Measurements from ENCODE around the gene TAOK2.
"Not testable (repeated sequence)": the region's sequence is repeated elsewhere in the genome, so short reads cannot be mapped to it uniquely, and the experiment has no call there.

Gene TAOK2

GRCh38 chr16:29959293-29959692 is 14.4 kb upstream of the TAOK2 start:
- no peak overlapping the region for H3K27ac Mint-ChIP-seq
- H3K4me3 Mint-ChIP-seq: no peak overlapping the region
- peaks cover 18% of the 10 kb centered on the region for H3K4me1 Mint-ChIP-seq (ENCODE audit: low read depth)
- no peaks in the 10 kb centered on the region for H3K27me3 Mint-ChIP-seq
- no peaks in the 10 kb centered on the region for H3K9me3 Mint-ChIP-seq (ENCODE audit: low read depth)
- no peaks in the 10 kb centered on the region for H3K36me3 Mint-ChIP-seq

GRCh38 chr16:29959821-29960220 is 13.8 kb upstream of the TAOK2 start:
- not testable (repeated sequence) for H3K9me3 Mint-ChIP-seq (ENCODE audit: low read depth); H3K4me3 Mint-ChIP-seq; H3K36me3 Mint-ChIP-seq; H3K27me3 Mint-ChIP-seq; H3K27ac Mint-ChIP-seq
- H3K4me1 Mint-ChIP-seq (ENCODE audit: low read depth): peaks cover 18% of the 10 kb centered on the region

GRCh38 chr16:29961127-29961478 is 12.6 kb upstream of the TAOK2 start:
- Mint-ChIP-seq H3K27ac (peak overlapping the region; percentile 86), H3K9me3 (ENCODE audit: low read depth) (no peaks in the 10 kb centered on the region), H3K27me3 (no peaks in the 10 kb centered on the region), H3K36me3 (no peaks in the 10 kb centered on the region), H3K4me1 (ENCODE audit: low read depth) (peaks cover 18% of the 10 kb centered on the region), H3K4me3 (peak overlapping the region; percentile 91)

- H3K9me3 Mint-ChIP-seq (ENCODE audit: low read depth): no peaks in the 10 kb centered on the region
- no peaks in the 10 kb centered on the region for H3K27me3 Mint-ChIP-seq
- peaks cover 18% of the 10 kb centered on the region for H3K4me1 Mint-ChIP-seq (ENCODE audit: low read depth)
- peak within 1 kb of the TSS; percentile 86 for H3K27ac Mint-ChIP-seq
- H3K4me3 Mint-ChIP-seq: peak within 1 kb of the TSS; percentile 91
- H3K36me3 Mint-ChIP-seq: no peaks in the 10 kb centered on the region
Observed at GRCh38 chr16:29961479-29962343, 12.0 kb upstream of the TAOK2 start, which contains the start of gene TMEM219. Gene TMEM219 (plus strand): TSS chr16:29962079. CDS start chr16:29963144, 1,065 bp downstream.

- Mint-ChIP-seq H3K9me3 (ENCODE audit: low read depth) (no peaks in the 10 kb centered on the region), H3K27ac (peak overlapping the region; percentile 81), H3K4me3 (peak overlapping the region; percentile 91), H3K27me3 (no peaks in the 10 kb centered on the region), H3K4me1 (ENCODE audit: low read depth) (peaks cover 18% of the 10 kb centered on the region), H3K36me3 (no peaks in the 10 kb centered on the region)
Observed at GRCh38 chr16:29962344-29962994, 11.2 kb upstream of the TAOK2 start.

- peaks cover 18% of the 10 kb centered on the region for H3K4me1 Mint-ChIP-seq (ENCODE audit: low read depth)
- no peaks in the 10 kb centered on the region for H3K36me3 Mint-ChIP-seq
- H3K27ac Mint-ChIP-seq: peak overlapping the region; percentile 81
- H3K27me3 Mint-ChIP-seq: no peaks in the 10 kb centered on the region
- peak overlapping the region; percentile 91 for H3K4me3 Mint-ChIP-seq
- no peaks in the 10 kb centered on the region for H3K9me3 Mint-ChIP-seq (ENCODE audit: low read depth)
Observed at GRCh38 chr16:29963021-29963743, 10.5 kb upstream of the TAOK2 start.

GRCh38 chr16:29968205-29968604 is 5.5 kb upstream of the TAOK2 start:
- Mint-ChIP-seq H3K9me3 (ENCODE audit: low read depth) (no peaks in the 10 kb centered on the region), H3K27ac (peak overlapping the region; percentile 12)

GRCh38 chr16:29971304-29971703 is 2.4 kb upstream of the TAOK2 start:
- H3K27me3 Mint-ChIP-seq: no peaks in the 10 kb centered on the region
- no peak overlapping the region for H3K27ac Mint-ChIP-seq
- H3K9me3 Mint-ChIP-seq (ENCODE audit: low read depth): no peaks in the 10 kb centered on the region
- peaks cover 24% of the 10 kb centered on the region for H3K4me1 Mint-ChIP-seq (ENCODE audit: low read depth)
- H3K4me3 Mint-ChIP-seq: no peak overlapping the region
- no peaks in the 10 kb centered on the region for H3K36me3 Mint-ChIP-seq

More at GRCh38 chr16:29968205-29968604, 5.5 kb upstream of the TAOK2 start:
- Mint-ChIP-seq H3K4me1 (ENCODE audit: low read depth) (peaks cover 7% of the 10 kb centered on the region), H3K36me3 (no peaks in the 10 kb centered on the region), H3K27me3 (no peaks in the 10 kb centered on the region), H3K4me3 (no peak overlapping the region)

- Mint-ChIP-seq H3K36me3 (no peaks in the 10 kb centered on the region), H3K27ac (peak overlapping the region; percentile 86), H3K9me3 (ENCODE audit: low read depth) (no peaks in the 10 kb centered on the region), H3K27me3 (no peaks in the 10 kb centered on the region), H3K4me1 (ENCODE audit: low read depth) (peaks cover 33% of the 10 kb centered on the region), H3K4me3 (peak overlapping the region; percentile 38)
Observed at GRCh38 chr16:29972500-29972899, 1.2 kb upstream of the TAOK2 start.

- no peaks in the 10 kb centered on the region for H3K27me3 Mint-ChIP-seq
- no peaks in the 10 kb centered on the region for H3K36me3 Mint-ChIP-seq
- peaks cover 33% of the 10 kb centered on the region for H3K4me1 Mint-ChIP-seq (ENCODE audit: low read depth)
- H3K4me3 Mint-ChIP-seq: peak overlapping the region; percentile 94
- peak overlapping the region; percentile 86 for H3K27ac Mint-ChIP-seq
- no peaks in the 10 kb centered on the region for H3K9me3 Mint-ChIP-seq (ENCODE audit: low read depth)
Observed at GRCh38 chr16:29972992-29973383, 680 bp upstream of the TAOK2 start.

- H3K9me3 Mint-ChIP-seq (ENCODE audit: low read depth): no peaks in the 10 kb centered on the region
- H3K36me3 Mint-ChIP-seq: no peaks in the 10 kb centered on the region
- H3K4me1 Mint-ChIP-seq (ENCODE audit: low read depth): peaks cover 33% of the 10 kb centered on the region
- peak overlapping the region; percentile 94 for H3K4me3 Mint-ChIP-seq
- H3K27ac Mint-ChIP-seq: peak overlapping the region; percentile 76
- no peaks in the 10 kb centered on the region for H3K27me3 Mint-ChIP-seq
Observed at GRCh38 chr16:29974291-29975133, 844 bp downstream of the TAOK2 start.

- Mint-ChIP-seq H3K27ac (peak overlapping the region; percentile 76), H3K36me3 (no peaks in the 10 kb centered on the region), H3K9me3 (ENCODE audit: low read depth) (no peaks in the 10 kb centered on the region), H3K4me3 (peak overlapping the region; percentile 94), H3K4me1 (ENCODE audit: low read depth) (peaks cover 33% of the 10 kb centered on the region), H3K27me3 (no peaks in the 10 kb centered on the region)
Observed at GRCh38 chr16:29975134-29975538, 1.5 kb downstream of the TAOK2 start.

GRCh38 chr16:29975811-29976511 is 2.3 kb downstream of the TAOK2 start:
- Mint-ChIP-seq H3K27me3 (no peaks in the 10 kb centered on the region), H3K4me3 (peak overlapping the region; percentile 94), H3K36me3 (peaks cover 2% of the 10 kb centered on the region), H3K27ac (peak overlapping the region; percentile 36), H3K4me1 (ENCODE audit: low read depth) (peaks cover 33% of the 10 kb centered on the region), H3K9me3 (ENCODE audit: low read depth) (no peaks in the 10 kb centered on the region)
